ACHN (cell line): ENCODE results near the gene THSD7A.
"Not testable (repeated sequence)": the region's sequence is repeated elsewhere in the genome, so short reads cannot be mapped to it uniquely, and the experiment has no call there.

Source experiments
- DNase-seq: peaks from one replicate; pipeline ENCODE4 v3.0.0-alpha.2; 2015
- in situ Hi-C: cut with HindIII; loops from 2 replicates; pipeline ENCODE4 v1.10.0; 2017; ENCODE audit warnings: low sequenced_read_pairs, low pct_ligation_motif_present, low pct_unique_long_range_greater_than_20kb

The THSD7A gene

DNA sequence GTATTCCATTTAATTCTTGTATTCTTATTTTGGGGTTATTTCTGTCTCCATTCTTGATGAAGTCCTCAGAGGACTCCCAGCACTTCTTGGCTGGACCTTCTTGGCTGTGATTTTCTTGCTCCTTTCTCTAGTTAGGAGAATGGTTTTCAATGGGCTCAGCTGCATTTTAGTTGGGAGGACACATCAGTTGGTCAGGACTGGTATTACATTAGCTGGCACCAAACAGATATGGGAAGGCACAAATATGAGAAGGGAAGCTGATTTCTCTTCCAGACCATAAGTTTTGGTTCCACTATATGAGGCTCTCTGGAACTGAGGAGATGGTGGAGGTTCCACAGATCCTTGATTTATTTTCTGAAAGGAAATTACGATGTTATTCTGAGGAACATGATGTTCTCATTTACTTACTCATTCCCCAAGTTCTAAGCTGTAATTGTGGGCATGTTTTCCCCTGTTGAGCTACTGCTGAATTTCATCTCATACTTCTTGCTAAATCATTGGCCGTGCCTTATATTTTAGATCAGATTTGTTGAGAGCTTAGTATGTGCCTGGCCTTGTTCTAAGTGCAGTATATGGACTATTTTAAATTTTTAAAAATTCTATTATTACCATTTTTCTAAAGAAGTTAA is 261.0 kb downstream of the THSD7A start:
- DNase-seq = no peak
- in situ Hi-C loops = no loop called here

DNA sequence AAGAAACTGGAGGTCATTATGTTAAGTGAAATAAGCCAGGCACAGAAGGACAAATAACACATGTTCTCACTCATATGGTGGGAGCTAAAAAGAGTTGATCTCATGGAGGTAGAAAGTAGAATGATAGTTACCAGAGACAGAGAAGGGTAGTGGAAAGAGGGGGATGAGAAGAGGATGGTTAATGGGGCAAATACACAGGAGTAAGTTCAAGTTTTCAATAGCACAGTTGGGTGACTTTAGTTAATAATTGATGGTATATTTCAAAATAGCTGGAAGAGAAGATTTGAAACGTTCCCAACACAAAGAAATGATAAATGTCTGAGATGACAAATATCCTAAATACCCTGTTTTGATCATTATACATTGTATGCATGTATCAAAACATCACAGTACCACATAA is 261.8 kb downstream of the THSD7A start:
- no peak for DNase-seq
- in situ Hi-C loops = no loop called here

DNA sequence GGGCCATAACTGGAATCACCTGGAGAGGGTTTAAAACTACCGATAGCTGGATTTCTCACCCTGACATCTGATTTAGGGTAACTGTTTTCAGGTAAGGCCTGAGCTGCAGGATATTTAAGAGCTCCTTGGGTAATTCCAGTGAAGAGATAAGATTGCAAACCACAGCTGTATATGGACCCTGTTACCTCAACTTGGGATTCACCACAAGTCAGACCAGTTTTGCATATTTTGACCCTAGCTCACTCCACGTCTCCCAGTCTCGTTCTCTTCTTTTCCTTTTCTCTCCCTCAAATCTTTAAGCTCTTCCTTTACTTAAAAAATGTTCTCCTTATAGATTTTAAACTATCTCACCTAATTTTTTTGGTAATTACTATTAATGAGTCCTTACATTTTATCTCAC is 264.4 kb downstream of the THSD7A start:
- no peak for DNase-seq
- in situ Hi-C loops = no loop called here

DNA sequence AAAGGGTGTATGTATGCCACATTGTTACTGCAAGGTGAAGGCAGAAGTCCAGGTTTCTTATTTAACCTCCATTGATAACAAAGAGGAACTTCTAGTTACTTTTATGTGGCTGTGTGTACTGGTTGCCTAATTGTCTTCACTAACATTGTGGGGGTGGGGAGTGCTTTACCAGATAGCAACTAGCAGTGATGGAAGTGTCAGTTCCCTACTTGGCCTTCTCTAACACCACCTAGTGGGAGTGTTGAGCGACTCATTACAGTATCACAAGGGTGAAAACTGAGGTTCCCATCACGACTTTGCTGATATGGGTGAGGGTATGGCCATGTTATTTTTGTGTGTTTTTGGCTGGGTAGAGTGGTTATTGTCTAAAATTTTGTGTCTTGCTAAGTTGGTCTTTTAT is 274.4 kb downstream of the THSD7A start:
- in situ Hi-C loops = no loop called here
- peak; percentile 49 for DNase-seq

DNA sequence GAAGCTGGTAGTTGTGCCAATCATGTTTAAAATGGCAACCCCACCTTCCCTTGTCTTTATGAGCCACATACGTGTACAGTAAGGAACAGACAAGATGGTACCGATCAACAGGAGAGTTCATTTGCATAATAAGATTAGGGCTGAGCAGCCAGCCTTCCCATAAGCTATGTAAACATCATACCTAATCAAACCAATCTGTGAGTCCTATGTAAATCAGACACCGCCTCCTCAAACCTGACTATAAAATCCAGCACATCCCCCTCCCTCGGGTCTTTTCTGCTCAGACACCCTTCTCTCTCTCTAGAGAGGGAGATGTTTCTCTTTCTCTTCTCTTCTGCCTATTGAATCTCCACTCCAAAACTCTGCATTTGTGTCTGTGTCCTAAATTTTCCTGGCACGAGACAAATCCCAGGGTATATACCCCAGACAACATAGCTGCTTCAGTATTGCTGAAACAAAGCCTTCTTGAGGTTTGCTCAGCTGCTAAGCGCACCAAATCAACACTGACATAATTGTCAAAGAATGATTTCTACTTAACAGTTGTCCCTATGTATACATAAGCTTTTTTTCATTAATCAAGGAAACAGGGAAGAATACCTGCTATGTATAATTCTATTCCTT is 279.2 kb downstream of the THSD7A start:
- in situ Hi-C loops = no loop called here
- DNase-seq = no peak

DNA sequence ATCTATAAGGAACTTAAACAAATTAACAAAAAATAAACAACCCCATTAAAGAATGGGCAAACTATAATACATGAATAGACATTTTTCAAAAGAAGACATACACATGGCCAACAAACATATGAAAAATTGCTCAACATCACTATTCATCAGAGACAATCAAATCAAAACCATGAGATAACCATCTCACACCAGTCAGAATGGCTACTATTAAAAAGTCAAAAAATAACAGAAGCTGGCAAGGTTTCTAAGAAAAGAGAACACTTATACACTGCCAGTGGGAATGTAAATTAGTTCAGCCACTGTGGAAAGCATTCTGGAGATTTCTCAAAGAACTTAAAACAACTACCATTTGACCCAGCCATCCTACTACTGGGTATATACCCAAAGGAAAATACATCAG is 280.5 kb downstream of the THSD7A start:
- in situ Hi-C loops = no loop called here
- no peak for DNase-seq

DNA sequence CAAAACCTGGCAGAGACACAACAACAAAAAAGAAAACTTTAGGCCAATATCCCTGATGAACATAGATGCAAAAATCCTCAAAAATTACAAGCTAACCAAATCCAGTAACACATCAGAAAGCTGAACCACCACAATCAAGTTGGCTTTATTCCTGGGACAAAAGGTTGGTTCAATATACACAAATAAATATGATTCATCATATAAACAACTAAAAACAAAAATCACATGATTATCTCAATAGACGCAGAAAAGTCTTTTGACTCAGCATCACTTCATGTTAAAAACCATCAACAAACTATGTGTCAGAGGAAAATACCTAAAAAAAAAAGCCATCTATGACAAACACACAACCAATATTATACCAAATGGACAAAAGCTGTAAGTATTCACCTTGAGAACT is 283.5 kb downstream of the THSD7A start:
- DNase-seq = no peak
- in situ Hi-C loops = no loop called here

DNA sequence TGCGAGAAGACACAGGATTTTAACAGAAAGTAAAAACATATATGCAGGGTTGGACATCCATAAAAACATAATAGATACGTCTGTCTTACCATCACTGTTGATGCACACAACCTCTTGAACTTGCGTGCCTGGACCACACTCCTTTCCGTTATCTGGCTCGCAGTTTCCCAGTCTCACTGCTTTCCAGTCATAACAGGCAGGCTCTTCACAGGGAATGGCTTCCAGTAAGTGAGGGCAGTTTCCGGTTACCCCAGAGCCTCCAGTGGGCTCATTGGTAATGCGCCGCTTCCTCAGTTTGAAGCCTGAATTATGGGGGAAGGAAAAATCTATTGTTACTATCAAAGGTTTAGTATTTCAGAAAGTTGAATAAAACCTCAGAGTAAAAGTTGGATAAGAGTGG is 290.7 kb downstream of the THSD7A start:
- in situ Hi-C loops = no loop called here

DNA sequence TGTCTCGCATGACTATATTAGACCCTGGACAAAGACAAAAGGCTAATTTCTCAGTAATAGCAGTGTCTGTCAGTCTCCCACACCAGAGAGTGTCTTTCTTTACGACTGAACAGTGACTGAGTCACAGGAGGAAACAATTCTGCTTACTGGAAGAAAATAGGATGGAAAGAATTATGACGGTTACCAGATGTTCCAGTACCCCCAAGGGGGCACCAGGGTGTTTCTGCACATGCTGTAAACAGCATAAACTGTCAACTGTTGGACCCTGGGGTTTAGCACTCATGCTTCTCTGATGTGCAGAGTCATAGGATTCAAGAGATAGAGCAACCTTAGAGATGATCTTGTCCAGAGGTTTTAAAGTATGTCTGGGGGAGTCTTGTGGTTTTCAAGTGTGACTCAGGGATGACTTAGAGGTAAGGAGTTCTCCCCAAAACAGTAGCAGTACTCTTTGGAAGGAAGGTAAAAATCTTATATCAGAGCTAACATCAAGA is 291.7 kb downstream of the THSD7A start:
- in situ Hi-C loops = no loop called here
- DNase-seq = no peak

More for the DNA sequence above, 290.7 kb downstream of the THSD7A start:
- DNase-seq = no peak

DNA sequence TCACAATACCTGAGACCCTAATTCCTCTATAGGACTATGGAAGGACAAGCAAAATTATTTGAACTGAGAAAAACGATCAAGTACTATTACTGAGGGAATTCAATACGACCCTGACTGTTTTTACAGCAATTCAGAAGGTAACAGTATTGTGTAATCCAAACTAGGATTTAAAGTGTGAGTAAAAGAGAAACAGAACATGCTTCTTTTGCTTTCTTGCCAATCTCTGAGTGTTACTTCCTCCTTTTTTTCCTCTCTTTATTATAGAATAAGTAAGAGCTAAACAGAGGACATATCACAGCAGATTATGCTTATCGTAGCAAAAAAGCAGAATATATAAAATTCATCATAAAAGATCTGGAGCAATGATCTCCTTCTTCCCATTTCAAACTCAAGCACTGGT is 292.1 kb downstream of the THSD7A start:
- DNase-seq = no peak
- in situ Hi-C loops = no loop called here

DNA sequence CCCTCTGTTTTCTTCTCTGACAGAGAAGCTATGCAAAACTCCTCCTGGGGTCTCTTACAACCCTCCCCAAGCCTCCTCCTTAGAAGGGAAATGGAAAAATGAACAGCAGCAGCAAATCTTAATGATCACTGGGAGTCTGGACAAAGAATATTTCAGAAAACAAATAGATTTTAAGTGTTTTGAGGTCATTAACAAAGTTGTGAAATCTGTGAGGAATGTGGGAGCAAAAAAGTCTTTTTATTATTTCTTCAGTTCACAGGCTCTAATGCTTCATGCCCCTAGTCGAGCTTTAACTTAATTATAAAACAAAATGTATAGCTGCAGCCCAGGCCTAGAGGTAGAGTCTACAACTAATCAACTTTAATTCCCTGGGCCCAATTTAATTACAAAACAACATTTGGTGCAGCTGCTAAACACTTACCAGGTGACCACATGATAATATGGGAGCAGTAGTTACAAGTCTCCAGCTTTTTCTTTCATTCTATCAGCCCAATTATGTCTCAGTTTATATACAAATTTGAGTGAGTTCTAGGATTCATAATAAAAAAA is 293.2 kb downstream of the THSD7A start:
- in situ Hi-C loops = no loop called here
- no peak for DNase-seq

DNA sequence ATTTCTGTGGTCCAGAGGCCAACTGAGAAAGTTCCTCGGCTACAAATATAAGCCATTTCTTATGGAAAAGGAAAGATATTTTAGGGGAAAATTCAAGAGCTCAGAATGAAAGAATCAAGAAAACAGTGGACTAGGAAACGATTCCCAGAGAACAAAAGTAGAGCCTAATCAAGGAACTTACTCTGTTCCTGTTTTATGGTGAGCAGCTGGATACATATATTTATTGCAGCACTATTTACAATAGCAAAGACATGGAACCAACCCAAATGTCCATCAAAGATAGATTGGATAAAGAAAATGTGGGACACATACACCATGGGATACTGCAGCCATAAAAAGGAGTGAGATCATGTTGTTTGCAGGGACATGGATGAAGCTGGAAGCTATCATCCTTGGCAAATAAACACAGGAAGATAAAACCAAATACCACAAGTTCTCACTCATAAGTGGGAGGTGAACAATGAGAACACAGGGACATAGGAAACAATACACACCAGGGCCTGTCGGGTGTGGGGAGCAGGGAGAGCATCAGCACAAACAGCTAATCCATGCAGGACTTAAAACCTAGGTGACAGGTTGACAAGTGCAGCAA is 298.7 kb downstream of the THSD7A start:
- in situ Hi-C loops = no loop called here
- no peak for DNase-seq

DNA sequence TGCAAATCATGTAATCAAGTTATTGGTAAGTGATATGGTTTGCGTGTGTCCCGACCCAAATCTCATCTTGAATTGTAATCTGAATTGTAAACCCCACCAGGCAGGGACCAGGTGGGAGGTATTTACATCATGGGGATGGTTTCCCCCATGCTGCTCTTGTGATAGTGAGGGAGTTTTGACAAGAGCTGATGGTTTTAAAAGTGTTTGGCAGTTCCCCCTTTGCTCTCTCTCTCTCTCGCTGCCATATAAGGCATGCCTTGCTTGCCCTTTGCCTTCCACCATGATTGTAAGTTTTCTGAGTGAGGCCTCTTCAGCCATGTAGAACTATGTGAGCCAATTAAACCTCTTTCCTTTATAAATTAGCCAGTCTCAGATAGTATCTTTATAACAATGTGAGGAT is 302.6 kb downstream of the THSD7A start:
- in situ Hi-C loops = no loop called here
- no peak for DNase-seq

DNA sequence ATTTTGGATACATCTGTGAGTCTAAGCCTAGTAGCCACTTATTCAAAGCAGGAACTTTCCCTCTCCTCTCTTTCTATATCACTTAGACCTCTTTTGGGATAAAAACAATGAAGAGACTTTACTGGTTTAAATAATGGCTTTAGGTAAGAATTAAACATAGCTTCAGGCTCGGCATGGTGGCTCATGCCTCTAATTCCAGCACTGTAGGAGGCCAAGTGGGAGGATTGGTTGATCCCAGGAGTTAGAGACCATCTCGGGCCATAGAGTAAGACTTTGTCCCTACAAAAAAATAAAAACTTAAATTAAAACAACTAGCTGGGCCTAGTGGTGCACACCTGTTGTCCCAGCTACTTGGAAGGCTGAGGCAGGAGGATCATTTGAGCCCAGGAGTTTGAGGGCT is 304.3 kb downstream of the THSD7A start:
- in situ Hi-C loops = no loop called here
- DNase-seq = no peak

DNA sequence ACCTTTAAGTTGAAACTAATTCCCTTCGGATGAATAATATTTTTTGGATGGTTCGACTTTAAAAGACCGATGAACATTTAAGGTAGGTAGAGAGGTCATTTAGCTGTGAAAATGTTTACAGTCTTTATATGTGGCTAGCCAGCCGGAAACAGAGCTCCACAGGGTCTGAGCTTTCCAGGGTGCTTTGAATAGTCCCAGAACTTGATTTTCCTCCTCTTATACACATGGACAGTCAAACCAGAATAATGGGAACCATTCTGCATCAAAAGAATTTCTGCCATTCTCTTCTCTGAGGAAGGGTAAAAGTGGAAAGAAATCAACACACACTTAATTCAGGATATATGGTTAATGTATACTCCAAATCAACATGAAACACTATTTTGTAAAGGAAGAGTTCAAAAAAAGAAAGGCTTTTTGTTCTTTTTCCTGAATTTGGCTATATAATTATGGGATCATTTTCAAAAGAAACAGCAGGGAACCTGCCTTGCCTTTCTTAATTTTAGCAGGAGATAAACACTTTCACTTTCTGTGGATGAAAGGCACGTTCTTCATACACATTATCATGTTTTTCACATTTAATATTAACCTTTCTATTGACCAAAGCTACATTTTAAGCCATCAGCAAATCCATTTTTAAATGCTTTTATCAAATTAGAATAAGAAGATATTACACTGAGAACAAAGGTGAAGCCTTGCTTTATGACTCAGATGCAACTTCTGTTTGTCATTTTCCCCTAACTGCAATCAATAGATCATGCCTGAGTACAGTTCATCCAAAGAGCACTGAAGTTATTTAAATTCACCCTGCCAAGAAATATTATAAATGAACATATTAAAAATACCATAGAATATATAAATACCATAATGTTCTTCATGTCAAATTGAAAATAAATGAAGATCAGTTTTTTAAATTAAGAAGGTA is 307.3 kb downstream of the THSD7A start:
- DNase-seq = no peak
- in situ Hi-C loops = no loop called here

DNA sequence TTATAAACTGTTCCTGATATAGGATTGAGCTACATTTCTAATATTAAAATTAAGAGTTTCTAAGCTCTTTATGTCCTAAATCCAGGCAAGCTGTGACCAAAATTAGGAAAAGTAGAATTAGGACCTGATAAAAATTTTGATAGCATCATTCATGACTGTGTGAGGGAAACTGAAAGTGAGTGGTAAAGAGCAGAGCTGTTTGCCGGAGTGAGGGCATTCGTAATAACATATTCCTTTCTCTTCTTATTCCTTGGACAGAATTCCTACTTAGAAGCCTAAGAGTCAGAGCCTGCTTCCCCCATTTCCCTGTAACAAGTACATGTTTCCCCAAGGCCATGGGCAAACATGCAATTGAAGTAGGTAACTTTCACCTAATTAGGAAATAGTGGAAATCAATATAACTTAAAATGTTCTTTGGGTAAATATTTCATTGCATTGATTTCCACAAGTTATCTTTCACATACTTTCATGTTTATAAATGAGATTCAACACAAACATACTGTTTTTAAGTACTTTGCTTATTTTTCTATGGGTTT is 310.0 kb downstream of the THSD7A start:
- DNase-seq, in situ Hi-C loops: not testable (repeated sequence)

DNA sequence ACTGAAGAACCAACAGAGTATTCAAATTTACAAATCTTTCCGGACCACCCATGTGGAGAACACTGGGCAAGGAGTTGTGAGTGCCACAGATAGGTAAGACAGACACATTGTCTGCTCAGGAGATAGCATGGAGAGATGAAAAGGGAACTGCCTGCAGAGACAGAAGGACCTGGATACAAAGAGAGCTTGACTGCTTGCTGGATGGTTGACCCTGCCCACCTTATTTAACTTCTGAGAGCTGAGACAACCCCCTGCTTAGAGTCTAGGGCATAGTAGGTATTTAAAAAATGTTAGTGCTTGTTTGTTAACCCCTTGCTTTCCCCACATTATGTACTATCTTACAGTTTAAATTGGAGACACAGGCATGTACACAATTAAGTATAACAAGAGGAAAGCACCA is 314.1 kb downstream of the THSD7A start:
- no peak for DNase-seq
- in situ Hi-C loops = no loop called here

DNA sequence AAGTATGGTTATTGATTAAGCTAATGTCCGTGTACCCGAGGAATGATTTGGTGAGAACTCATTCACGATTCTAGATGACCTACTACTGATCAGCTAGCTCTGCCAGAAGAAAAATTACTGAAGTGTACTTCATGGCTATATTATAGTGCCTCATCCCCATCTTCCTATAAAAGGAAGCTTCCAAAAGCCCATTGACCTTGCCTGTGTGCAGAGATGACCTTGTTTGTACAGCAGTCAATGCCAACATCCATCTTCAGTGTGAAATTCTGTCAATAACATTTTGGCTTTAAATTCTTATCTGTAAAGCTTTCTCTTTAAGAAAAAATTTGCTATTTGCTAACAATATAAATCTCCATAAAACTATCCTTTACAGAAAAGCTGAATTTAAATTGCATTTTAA is 315.7 kb downstream of the THSD7A start:
- in situ Hi-C loops = no loop called here

DNA sequence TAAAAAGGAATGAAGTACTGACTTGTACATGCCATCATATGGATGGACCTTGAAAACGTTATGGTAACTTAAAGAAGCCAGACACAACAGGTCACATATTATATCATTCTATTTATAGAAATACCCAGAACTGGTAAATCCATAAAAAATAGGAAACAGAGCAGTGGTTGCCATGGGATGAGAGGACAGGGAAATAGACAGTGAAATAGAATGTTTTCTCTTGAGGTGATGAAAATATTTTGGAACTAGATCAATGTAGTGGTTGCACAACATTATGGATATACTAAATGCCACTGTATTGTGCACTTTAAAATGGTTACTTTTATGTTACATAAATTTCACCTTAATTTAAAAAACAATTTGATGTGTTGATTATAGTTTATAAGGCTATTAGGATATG is 318.5 kb downstream of the THSD7A start:
- no peak for DNase-seq
- in situ Hi-C loops = no loop called here

More for the DNA sequence above, 315.7 kb downstream of the THSD7A start:
- no peak for DNase-seq
